ENCODE measurements around the gene GPRC5B.
A peak's percentile ranks its signal among the peaks of the same experiment; 100 is the strongest.

The GPRC5B gene

GRCh38 chr16:19842426-19843157, 42.1 kb downstream of the GPRC5B start:
- DNase-seq = no peak

- no peak for DNase-seq
Measured at GRCh38 chr16:19841184-19841583, 43.5 kb downstream of the GPRC5B start.

- peak; percentile 94 for DNase-seq
Measured at GRCh38 chr16:19840524-19841110, 44.0 kb downstream of the GPRC5B start.

GRCh38 chr16:19837984-19838707, 46.5 kb downstream of the GPRC5B start:
- DNase-seq = no peak

- no peak for DNase-seq
Measured at GRCh38 chr16:19837331-19837980, 47.2 kb downstream of the GPRC5B start.

- no peak for DNase-seq
Measured at GRCh38 chr16:19835968-19836421, 48.7 kb downstream of the GPRC5B start.

GRCh38 chr16:19835196-19835595, 49.5 kb downstream of the GPRC5B start:
- no peak for DNase-seq

GRCh38 chr16:19833581-19833980, 51.1 kb downstream of the GPRC5B start:
- no peak for DNase-seq

GRCh38 chr16:19833176-19833575, 51.5 kb downstream of the GPRC5B start:
- no peak for DNase-seq

GRCh38 chr16:19831678-19832077, 53.0 kb downstream of the GPRC5B start:
- DNase-seq = no peak

GRCh38 chr16:19830902-19831560, 53.6 kb downstream of the GPRC5B start:
- no peak for DNase-seq

- no peak for DNase-seq
Measured at GRCh38 chr16:19829844-19830692, 54.6 kb downstream of the GPRC5B start.

- DNase-seq = no peak
Measured at GRCh38 chr16:19824216-19824615, 60.4 kb downstream of the GPRC5B start.

GRCh38 chr16:19823322-19823721, 61.3 kb downstream of the GPRC5B start:
- DNase-seq = no peak

- DNase-seq = no peak
Measured at GRCh38 chr16:19822533-19822932, 62.1 kb downstream of the GPRC5B start.

GRCh38 chr16:19817875-19818274, 66.8 kb downstream of the GPRC5B start:
- no peak for DNase-seq

GRCh38 chr16:19817122-19817521, 67.5 kb downstream of the GPRC5B start:
- no peak for DNase-seq

- DNase-seq = no peak
Measured at GRCh38 chr16:19815418-19815817, 69.2 kb downstream of the GPRC5B start.

GRCh38 chr16:19812986-19813385, 71.7 kb downstream of the GPRC5B start:
- DNase-seq = no peak

GRCh38 chr16:19810817-19811731, 73.6 kb downstream of the GPRC5B start:
- DNase-seq = no peak

- DNase-seq = no peak
Measured at GRCh38 chr16:19809693-19810092, 75.0 kb downstream of the GPRC5B start.

All from NCI-H510A treated with DMSO at 0.1 percent for 48 hours (cell line).